ENCODE data around the gene INSYN2B.

DNA sequence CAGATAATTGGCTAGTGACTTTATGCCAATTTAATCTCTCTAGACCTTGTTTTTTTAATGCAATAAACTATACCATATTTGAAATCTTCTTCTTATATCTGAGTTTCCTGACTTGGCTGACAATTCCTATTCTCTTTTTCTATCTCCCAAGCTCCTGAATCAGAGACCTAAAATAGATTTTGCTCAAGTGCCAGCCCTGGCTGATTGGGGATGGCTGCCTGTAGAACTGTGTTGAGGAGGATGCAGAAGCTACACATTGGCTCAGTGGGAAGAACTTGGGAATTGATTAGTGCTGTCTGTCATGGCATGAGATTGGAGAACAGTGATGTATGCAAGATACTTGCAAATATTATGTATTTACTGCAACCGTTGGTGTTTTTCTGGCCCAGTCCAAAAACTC, 132.8 kb downstream of the INSYN2B start:
- TF ChIP-seq POLR2A (IDR thresholded peaks at IDR 0.05; ENCODE audit: extremely low read depth, insufficient read length) (no peak), MYC (IDR thresholded peaks at IDR 0.05; ENCODE audit: low read depth, low read length) (no peak)
- TF ChIP-seq, protein P1, sequence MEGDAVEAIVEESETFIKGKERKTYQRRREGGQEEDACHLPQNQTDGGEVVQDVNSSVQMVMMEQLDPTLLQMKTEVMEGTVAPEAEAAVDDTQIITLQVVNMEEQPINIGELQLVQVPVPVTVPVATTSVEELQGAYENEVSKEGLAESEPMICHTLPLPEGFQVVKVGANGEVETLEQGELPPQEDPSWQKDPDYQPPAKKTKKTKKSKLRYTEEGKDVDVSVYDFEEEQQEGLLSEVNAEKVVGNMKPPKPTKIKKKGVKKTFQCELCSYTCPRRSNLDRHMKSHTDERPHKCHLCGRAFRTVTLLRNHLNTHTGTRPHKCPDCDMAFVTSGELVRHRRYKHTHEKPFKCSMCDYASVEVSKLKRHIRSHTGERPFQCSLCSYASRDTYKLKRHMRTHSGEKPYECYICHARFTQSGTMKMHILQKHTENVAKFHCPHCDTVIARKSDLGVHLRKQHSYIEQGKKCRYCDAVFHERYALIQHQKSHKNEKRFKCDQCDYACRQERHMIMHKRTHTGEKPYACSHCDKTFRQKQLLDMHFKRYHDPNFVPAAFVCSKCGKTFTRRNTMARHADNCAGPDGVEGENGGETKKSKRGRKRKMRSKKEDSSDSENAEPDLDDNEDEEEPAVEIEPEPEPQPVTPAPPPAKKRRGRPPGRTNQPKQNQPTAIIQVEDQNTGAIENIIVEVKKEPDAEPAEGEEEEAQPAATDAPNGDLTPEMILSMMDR (IDR thresholded peaks at IDR 0.05; ENCODE audit: low read depth, low read length), result no peak
- TF ChIP-seq, protein P2, sequence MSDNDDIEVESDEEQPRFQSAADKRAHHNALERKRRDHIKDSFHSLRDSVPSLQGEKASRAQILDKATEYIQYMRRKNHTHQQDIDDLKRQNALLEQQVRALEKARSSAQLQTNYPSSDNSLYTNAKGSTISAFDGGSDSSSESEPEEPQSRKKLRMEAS (IDR thresholded peaks at IDR 0.05; ENCODE audit: low read depth, low read length), result no peak
